ENCODE results near the gene ITSN2.

- TF ChIP-seq, protein P1, sequence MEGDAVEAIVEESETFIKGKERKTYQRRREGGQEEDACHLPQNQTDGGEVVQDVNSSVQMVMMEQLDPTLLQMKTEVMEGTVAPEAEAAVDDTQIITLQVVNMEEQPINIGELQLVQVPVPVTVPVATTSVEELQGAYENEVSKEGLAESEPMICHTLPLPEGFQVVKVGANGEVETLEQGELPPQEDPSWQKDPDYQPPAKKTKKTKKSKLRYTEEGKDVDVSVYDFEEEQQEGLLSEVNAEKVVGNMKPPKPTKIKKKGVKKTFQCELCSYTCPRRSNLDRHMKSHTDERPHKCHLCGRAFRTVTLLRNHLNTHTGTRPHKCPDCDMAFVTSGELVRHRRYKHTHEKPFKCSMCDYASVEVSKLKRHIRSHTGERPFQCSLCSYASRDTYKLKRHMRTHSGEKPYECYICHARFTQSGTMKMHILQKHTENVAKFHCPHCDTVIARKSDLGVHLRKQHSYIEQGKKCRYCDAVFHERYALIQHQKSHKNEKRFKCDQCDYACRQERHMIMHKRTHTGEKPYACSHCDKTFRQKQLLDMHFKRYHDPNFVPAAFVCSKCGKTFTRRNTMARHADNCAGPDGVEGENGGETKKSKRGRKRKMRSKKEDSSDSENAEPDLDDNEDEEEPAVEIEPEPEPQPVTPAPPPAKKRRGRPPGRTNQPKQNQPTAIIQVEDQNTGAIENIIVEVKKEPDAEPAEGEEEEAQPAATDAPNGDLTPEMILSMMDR (conservative IDR thresholded peaks at IDR 0.05 in 1 of 2, IDR thresholded peaks at IDR 0.05 in 1 of 2; ENCODE audit: extremely low read depth in 1 of 2, insufficient read depth in 1 of 2, low read depth in 1 of 2, low read length in 2 of 2), result no peak
- no peak for TF ChIP-seq EZH2 (IDR thresholded peaks at IDR 0.05; ENCODE audit: borderline replicate concordance, low read length)
These were observed 196.7 kb downstream of the ITSN2 start for GRCh38 chr2:24163601-24164000.
